Measurements from ENCODE around the gene PCSK6.

Gene PCSK6

GRCh38 chr15:101369676-101370075 is 119.8 kb downstream of the PCSK6 start:
- H3K4me1 ChIP-seq (ENCODE audit: control insufficient read depth, insufficient read depth, low read length), result peaks cover 11% of the 10 kb centered on the region
- no peak overlapping the region for H3K9ac ChIP-seq (ENCODE audit: low read depth, low read length)
- no peaks in the 10 kb centered on the region for H3K9me3 ChIP-seq (ENCODE audit: control insufficient read depth, insufficient read depth, low read length)

GRCh38 chr15:101368861-101369642 is 120.5 kb downstream of the PCSK6 start:
- H3K36me3 ChIP-seq (ENCODE audit: control insufficient read depth, insufficient read depth, low read length), result no peaks in the 10 kb centered on the region
- no peak overlapping the region for H3K9ac ChIP-seq (ENCODE audit: low read depth, low read length)
- H3K4me3 ChIP-seq (ENCODE audit: low read depth, low read length), result no peak overlapping the region
- no peaks in the 10 kb centered on the region for H3K9me3 ChIP-seq (ENCODE audit: control insufficient read depth, insufficient read depth, low read length)
- H3K4me1 ChIP-seq (ENCODE audit: control insufficient read depth, insufficient read depth, low read length), result peaks cover 12% of the 10 kb centered on the region
- H3K27me3 ChIP-seq (ENCODE audit: control insufficient read depth, insufficient read depth, low read length), result no peaks in the 10 kb centered on the region

More at GRCh38 chr15:101369676-101370075, 119.8 kb downstream of the PCSK6 start:
- no peak overlapping the region for H3K4me3 ChIP-seq (ENCODE audit: low read depth, low read length)
- no peaks in the 10 kb centered on the region for H3K27me3 ChIP-seq (ENCODE audit: control insufficient read depth, insufficient read depth, low read length)
- no peaks in the 10 kb centered on the region for H3K36me3 ChIP-seq (ENCODE audit: control insufficient read depth, insufficient read depth, low read length)

- no peak overlapping the region for H3K9ac ChIP-seq (ENCODE audit: low read depth, low read length)
- H3K9me3 ChIP-seq (ENCODE audit: control insufficient read depth, insufficient read depth, low read length), result no peaks in the 10 kb centered on the region
- no peaks in the 10 kb centered on the region for H3K36me3 ChIP-seq (ENCODE audit: control insufficient read depth, insufficient read depth, low read length)
- H3K4me1 ChIP-seq (ENCODE audit: control insufficient read depth, insufficient read depth, low read length), result peaks cover 10% of the 10 kb centered on the region
- H3K4me3 ChIP-seq (ENCODE audit: low read depth, low read length), result no peak overlapping the region
- H3K27me3 ChIP-seq (ENCODE audit: control insufficient read depth, insufficient read depth, low read length), result no peaks in the 10 kb centered on the region
Measured at GRCh38 chr15:101368086-101368780, 121.3 kb downstream of the PCSK6 start.

- Histone ChIP-seq H3K27me3 (ENCODE audit: control insufficient read depth, insufficient read depth, low read length) (no peaks in the 10 kb centered on the region), H3K36me3 (ENCODE audit: control insufficient read depth, insufficient read depth, low read length) (no peaks in the 10 kb centered on the region), H3K9ac (ENCODE audit: low read depth, low read length) (no peak overlapping the region), H3K9me3 (ENCODE audit: control insufficient read depth, insufficient read depth, low read length) (no peaks in the 10 kb centered on the region), H3K4me3 (ENCODE audit: low read depth, low read length) (no peak overlapping the region), H3K4me1 (ENCODE audit: control insufficient read depth, insufficient read depth, low read length) (peaks cover 4% of the 10 kb centered on the region)
Measured at GRCh38 chr15:101366853-101367252, 122.7 kb downstream of the PCSK6 start.

GRCh38 chr15:101362986-101363566 is 126.4 kb downstream of the PCSK6 start:
- Histone ChIP-seq H3K36me3 (ENCODE audit: control insufficient read depth, insufficient read depth, low read length) (no peaks in the 10 kb centered on the region), H3K27me3 (ENCODE audit: control insufficient read depth, insufficient read depth, low read length) (no peaks in the 10 kb centered on the region), H3K9ac (ENCODE audit: low read depth, low read length) (no peak overlapping the region), H3K9me3 (ENCODE audit: control insufficient read depth, insufficient read depth, low read length) (no peaks in the 10 kb centered on the region), H3K4me1 (ENCODE audit: control insufficient read depth, insufficient read depth, low read length) (peaks cover 4% of the 10 kb centered on the region), H3K4me3 (ENCODE audit: low read depth, low read length) (no peak overlapping the region)

- H3K9me3 ChIP-seq (ENCODE audit: control insufficient read depth, insufficient read depth, low read length), result no peaks in the 10 kb centered on the region
- H3K4me1 ChIP-seq (ENCODE audit: control insufficient read depth, insufficient read depth, low read length), result peaks cover 4% of the 10 kb centered on the region
- no peak overlapping the region for H3K9ac ChIP-seq (ENCODE audit: low read depth, low read length)
- H3K27me3 ChIP-seq (ENCODE audit: control insufficient read depth, insufficient read depth, low read length), result no peaks in the 10 kb centered on the region
- no peaks in the 10 kb centered on the region for H3K36me3 ChIP-seq (ENCODE audit: control insufficient read depth, insufficient read depth, low read length)
- no peak overlapping the region for H3K4me3 ChIP-seq (ENCODE audit: low read depth, low read length)
Measured at GRCh38 chr15:101362359-101362758, 127.1 kb downstream of the PCSK6 start.

GRCh38 chr15:101361418-101361817 is 128.1 kb downstream of the PCSK6 start:
- Histone ChIP-seq H3K4me1 (ENCODE audit: control insufficient read depth, insufficient read depth, low read length) (peaks cover 4% of the 10 kb centered on the region), H3K9me3 (ENCODE audit: control insufficient read depth, insufficient read depth, low read length) (no peaks in the 10 kb centered on the region), H3K36me3 (ENCODE audit: control insufficient read depth, insufficient read depth, low read length) (no peaks in the 10 kb centered on the region), H3K27me3 (ENCODE audit: control insufficient read depth, insufficient read depth, low read length) (no peaks in the 10 kb centered on the region), H3K4me3 (ENCODE audit: low read depth, low read length) (no peak overlapping the region), H3K9ac (ENCODE audit: low read depth, low read length) (no peak overlapping the region)

GRCh38 chr15:101359365-101359947 is 130.1 kb downstream of the PCSK6 start:
- H3K9me3 ChIP-seq (ENCODE audit: control insufficient read depth, insufficient read depth, low read length), result no peaks in the 10 kb centered on the region
- no peaks in the 10 kb centered on the region for H3K27me3 ChIP-seq (ENCODE audit: control insufficient read depth, insufficient read depth, low read length)
- no peak overlapping the region for H3K4me3 ChIP-seq (ENCODE audit: low read depth, low read length)
- H3K4me1 ChIP-seq (ENCODE audit: control insufficient read depth, insufficient read depth, low read length), result peaks cover 4% of the 10 kb centered on the region
- H3K9ac ChIP-seq (ENCODE audit: low read depth, low read length), result no peak overlapping the region
- no peaks in the 10 kb centered on the region for H3K36me3 ChIP-seq (ENCODE audit: control insufficient read depth, insufficient read depth, low read length)

GRCh38 chr15:101358895-101359294 is 130.6 kb downstream of the PCSK6 start:
- Histone ChIP-seq H3K36me3 (ENCODE audit: control insufficient read depth, insufficient read depth, low read length) (no peaks in the 10 kb centered on the region), H3K9ac (ENCODE audit: low read depth, low read length) (no peak overlapping the region), H3K9me3 (ENCODE audit: control insufficient read depth, insufficient read depth, low read length) (no peaks in the 10 kb centered on the region), H3K4me3 (ENCODE audit: low read depth, low read length) (no peak overlapping the region), H3K4me1 (ENCODE audit: control insufficient read depth, insufficient read depth, low read length) (peaks cover 2% of the 10 kb centered on the region), H3K27me3 (ENCODE audit: control insufficient read depth, insufficient read depth, low read length) (no peaks in the 10 kb centered on the region)

GRCh38 chr15:101357885-101358284 is 131.6 kb downstream of the PCSK6 start:
- H3K36me3 ChIP-seq (ENCODE audit: control insufficient read depth, insufficient read depth, low read length), result no peaks in the 10 kb centered on the region
- no peaks in the 10 kb centered on the region for H3K9me3 ChIP-seq (ENCODE audit: control insufficient read depth, insufficient read depth, low read length)
- no peaks in the 10 kb centered on the region for H3K27me3 ChIP-seq (ENCODE audit: control insufficient read depth, insufficient read depth, low read length)

GRCh38 chr15:101357333-101357732 is 132.2 kb downstream of the PCSK6 start:
- Histone ChIP-seq H3K9me3 (ENCODE audit: control insufficient read depth, insufficient read depth, low read length) (no peaks in the 10 kb centered on the region), H3K4me3 (ENCODE audit: low read depth, low read length) (no peak overlapping the region), H3K27me3 (ENCODE audit: control insufficient read depth, insufficient read depth, low read length) (no peaks in the 10 kb centered on the region), H3K36me3 (ENCODE audit: control insufficient read depth, insufficient read depth, low read length) (no peaks in the 10 kb centered on the region), H3K4me1 (ENCODE audit: control insufficient read depth, insufficient read depth, low read length) (no peaks in the 10 kb centered on the region), H3K9ac (ENCODE audit: low read depth, low read length) (no peak overlapping the region)

More at GRCh38 chr15:101357885-101358284, 131.6 kb downstream of the PCSK6 start:
- Histone ChIP-seq H3K4me1 (ENCODE audit: control insufficient read depth, insufficient read depth, low read length) (peaks cover under 1% of the 10 kb centered on the region), H3K4me3 (ENCODE audit: low read depth, low read length) (no peak overlapping the region), H3K9ac (ENCODE audit: low read depth, low read length) (no peak overlapping the region)

Data from iPS-15b (cell line).